Measurements from ENCODE around the gene HSD17B14.

- no peak for TF ChIP-seq CTCF (IDR thresholded peaks at IDR 0.05 in 2 of 3, conservative IDR thresholded peaks at IDR 0.05 in 1 of 3; ENCODE audit: borderline replicate concordance in 1 of 3, insufficient read depth in 1 of 3, low read depth in 2 of 3, low read length in 2 of 3)
- no peak for TF ChIP-seq EZH2 (IDR thresholded peaks at IDR 0.05)
- TF ChIP-seq POLR2A (IDR thresholded peaks at IDR 0.05; ENCODE audit: borderline replicate concordance, extremely low read depth, insufficient read depth, insufficient read length) = no peak
- no peak for TF ChIP-seq SP1 (IDR thresholded peaks at IDR 0.05; ENCODE audit: low read depth)
- TF ChIP-seq MAX (IDR thresholded peaks at IDR 0.05) = no peak
- TF ChIP-seq TCF7L2 (IDR thresholded peaks at IDR 0.05; ENCODE audit: borderline replicate concordance, extremely low read depth, insufficient read depth, insufficient read length) = no peak
- no peak for TF ChIP-seq YY1 (IDR thresholded peaks at IDR 0.05; ENCODE audit: extremely low read depth, insufficient replicate concordance, low read depth, low read length)
- no peak for TF ChIP-seq EGR1 (IDR thresholded peaks at IDR 0.05; ENCODE audit: low read depth)
Observed at GRCh38 chr19:48874303-48875135, 38.2 kb upstream of the HSD17B14 start.

Measured in HCT116 (cell line).